ENCODE data around the gene IRF3.
A peak's percentile ranks its signal among the peaks of the same experiment; 100 is the strongest.

The IRF3 gene

DNA sequence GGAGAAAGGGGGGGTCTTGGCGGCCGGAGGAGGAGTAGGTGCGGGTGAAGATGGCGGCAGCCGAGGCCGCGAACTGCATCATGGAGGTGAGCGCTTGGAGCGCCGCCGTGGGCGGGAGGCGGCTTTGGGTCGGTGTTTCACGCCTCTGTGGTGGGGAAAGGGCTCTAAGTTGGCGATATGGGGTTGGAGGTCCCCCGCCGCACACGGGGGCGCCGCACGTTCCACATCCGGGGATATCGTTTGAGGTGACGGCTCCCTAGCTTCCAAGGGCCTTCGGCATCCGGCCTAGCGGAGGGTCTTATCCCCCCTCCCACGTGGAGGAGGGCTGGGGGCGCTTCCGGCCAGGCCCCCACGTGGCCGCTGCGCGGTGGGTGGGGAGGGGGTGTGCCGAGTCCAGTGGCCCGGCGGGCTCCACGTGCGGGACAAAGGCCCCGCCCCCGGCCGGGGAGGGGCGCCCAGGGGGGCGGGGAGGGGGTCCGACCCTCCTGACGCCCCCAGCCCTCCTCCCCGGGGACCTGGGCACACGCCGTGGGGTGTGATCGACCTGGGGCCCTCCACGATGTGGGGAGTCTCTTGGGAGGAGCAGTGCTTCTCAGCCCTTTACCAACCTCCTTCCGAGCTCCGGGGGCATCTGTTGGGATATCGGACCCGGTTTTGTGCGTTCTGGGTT, 11.7 kb upstream of the IRF3 start, which contains the start of gene PRMT1:
Gene PRMT1 (plus strand): TSS at position 41 of the 670 bp plus-strand sequence. CDS start 10 bp downstream, at position 51.
- Histone ChIP-seq H3K9ac (ENCODE audit: low read length) (peak within 1 kb of the TSS; percentile 97), H3K4me2 (ENCODE audit: low read length) (peak within 1 kb of the TSS; percentile 90), H3K27me3 (ENCODE audit: insufficient read depth, low read length) (no peaks in the 10 kb centered on the region), H3K36me3 (ENCODE audit: insufficient read depth, low read length) (peaks cover 21% of the 10 kb centered on the region), H3K9me3 (ENCODE audit: low read length) (no peaks in the 10 kb centered on the region), H3K4me1 (ENCODE audit: insufficient read depth, low read length, severe bottlenecking) (peaks cover 60% of the 10 kb centered on the region), H3K27ac (ENCODE audit: low read depth, low read length, poor library complexity, severe bottlenecking) (peak within 1 kb of the TSS; percentile 92), H4K20me1 (ENCODE audit: insufficient read depth, low read length) (no peaks in the 10 kb centered on the region), H3K9me2 (ENCODE audit: low read depth, low read length) (no peaks in the 10 kb centered on the region), H2AFZ (ENCODE audit: low read length) (no peak within 1 kb of the TSS), H3K4me3 (ENCODE audit: low read depth, low read length, poor library complexity, severe bottlenecking) (peak within 1 kb of the TSS; percentile 89), H3F3A (ENCODE audit: insufficient read depth, low read length) (peaks cover 6% of the 10 kb centered on the region; the same call in 1 of the 2 replicates), H3K79me2 (ENCODE audit: insufficient read depth, low read length) (peaks cover 31% of the 10 kb centered on the region)
- TF ChIP-seq EZH2 (IDR thresholded peaks at IDR 0.05; ENCODE audit: borderline replicate concordance, low read length) = no peak
- TF ChIP-seq, protein P1, sequence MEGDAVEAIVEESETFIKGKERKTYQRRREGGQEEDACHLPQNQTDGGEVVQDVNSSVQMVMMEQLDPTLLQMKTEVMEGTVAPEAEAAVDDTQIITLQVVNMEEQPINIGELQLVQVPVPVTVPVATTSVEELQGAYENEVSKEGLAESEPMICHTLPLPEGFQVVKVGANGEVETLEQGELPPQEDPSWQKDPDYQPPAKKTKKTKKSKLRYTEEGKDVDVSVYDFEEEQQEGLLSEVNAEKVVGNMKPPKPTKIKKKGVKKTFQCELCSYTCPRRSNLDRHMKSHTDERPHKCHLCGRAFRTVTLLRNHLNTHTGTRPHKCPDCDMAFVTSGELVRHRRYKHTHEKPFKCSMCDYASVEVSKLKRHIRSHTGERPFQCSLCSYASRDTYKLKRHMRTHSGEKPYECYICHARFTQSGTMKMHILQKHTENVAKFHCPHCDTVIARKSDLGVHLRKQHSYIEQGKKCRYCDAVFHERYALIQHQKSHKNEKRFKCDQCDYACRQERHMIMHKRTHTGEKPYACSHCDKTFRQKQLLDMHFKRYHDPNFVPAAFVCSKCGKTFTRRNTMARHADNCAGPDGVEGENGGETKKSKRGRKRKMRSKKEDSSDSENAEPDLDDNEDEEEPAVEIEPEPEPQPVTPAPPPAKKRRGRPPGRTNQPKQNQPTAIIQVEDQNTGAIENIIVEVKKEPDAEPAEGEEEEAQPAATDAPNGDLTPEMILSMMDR (IDR thresholded peaks at IDR 0.05; ENCODE audit: low read length) = no peak

GRCh38 chr19:49676784-49677230, 11.2 kb upstream of the IRF3 start:
- Histone ChIP-seq H3K9me2 (ENCODE audit: low read depth, low read length) (no peaks in the 10 kb centered on the region), H3K4me1 (ENCODE audit: insufficient read depth, low read length, severe bottlenecking) (peaks cover 65% of the 10 kb centered on the region), H3K79me2 (ENCODE audit: insufficient read depth, low read length) (peaks cover 31% of the 10 kb centered on the region), H3K9me3 (ENCODE audit: low read length) (no peaks in the 10 kb centered on the region), H3K4me3 (ENCODE audit: low read depth, low read length, poor library complexity, severe bottlenecking) (peak overlapping the region; percentile 89), H3F3A (ENCODE audit: insufficient read depth, low read length) (peaks cover 6% of the 10 kb centered on the region; the same call in 1 of the 2 replicates), H3K27ac (ENCODE audit: low read depth, low read length, poor library complexity, severe bottlenecking) (peak overlapping the region; percentile 89), H3K9ac (ENCODE audit: low read length) (peak overlapping the region; percentile 97), H4K20me1 (ENCODE audit: insufficient read depth, low read length) (no peaks in the 10 kb centered on the region), H3K4me2 (ENCODE audit: low read length) (peak overlapping the region; percentile 90), H2AFZ (ENCODE audit: low read length) (no peak overlapping the region), H3K36me3 (ENCODE audit: insufficient read depth, low read length) (peaks cover 16% of the 10 kb centered on the region), H3K27me3 (ENCODE audit: insufficient read depth, low read length) (no peaks in the 10 kb centered on the region)
- no peak for TF ChIP-seq EZH2 (IDR thresholded peaks at IDR 0.05; ENCODE audit: borderline replicate concordance, low read length)
- TF ChIP-seq, protein P1 (IDR thresholded peaks at IDR 0.05; ENCODE audit: low read length) = no peak

GRCh38 chr19:49676136-49676783, 10.6 kb upstream of the IRF3 start:
- Histone ChIP-seq H3K9ac (ENCODE audit: low read length) (peak overlapping the region; percentile 85), H3F3A (ENCODE audit: insufficient read depth, low read length) (peaks cover 6% of the 10 kb centered on the region; the same call in 1 of the 2 replicates), H2AFZ (ENCODE audit: low read length) (no peak overlapping the region), H3K4me2 (ENCODE audit: low read length) (peak overlapping the region; percentile 78), H3K4me3 (ENCODE audit: low read depth, low read length, poor library complexity, severe bottlenecking) (peak overlapping the region; percentile 89), H3K27ac (ENCODE audit: low read depth, low read length, poor library complexity, severe bottlenecking) (peak overlapping the region; percentile 92), H3K9me3 (ENCODE audit: low read length) (no peaks in the 10 kb centered on the region), H3K27me3 (ENCODE audit: insufficient read depth, low read length) (no peaks in the 10 kb centered on the region), H4K20me1 (ENCODE audit: insufficient read depth, low read length) (no peaks in the 10 kb centered on the region), H3K79me2 (ENCODE audit: insufficient read depth, low read length) (peaks cover 31% of the 10 kb centered on the region), H3K4me1 (ENCODE audit: insufficient read depth, low read length, severe bottlenecking) (peaks cover 68% of the 10 kb centered on the region), H3K36me3 (ENCODE audit: insufficient read depth, low read length) (peaks cover 12% of the 10 kb centered on the region), H3K9me2 (ENCODE audit: low read depth, low read length) (no peaks in the 10 kb centered on the region)
- TF ChIP-seq EZH2 (IDR thresholded peaks at IDR 0.05; ENCODE audit: borderline replicate concordance, low read length) = no peak
- TF ChIP-seq, protein P1 (IDR thresholded peaks at IDR 0.05; ENCODE audit: low read length) = no peak

All from OCI-LY1 (cell line).